OCI-LY7 (cell line): ENCODE measurements around the gene IFITM5. TPM values are rescaled to one million over a fixed set of nuclear protein-coding genes. Genes with fewer than 3 reads are reported as not detected.

ENCODE experiments used
- BruUV-seq: library from RNA; stranded (reverse); fragments of 400-500 nt; replicated peaks from 2 replicates; lab custom pipeline; 2021; lab: Mats Ljungman, UMichigan
- CTCF ChIA-PET: fragments of 300-600 bp; sonication (Branson Sonifier 250); formaldehyde crosslinking; loops from one replicate; lab custom pipeline; 2022; ENCODE audit warnings: antibody characterized with exemption; ENCODE audit not compliant: unreplicated experiment; lab: Charles Lee
- POLR2A ChIA-PET: fragments of 300-600 bp; sonication (Branson Sonifier 250); formaldehyde crosslinking; loops from one replicate; lab custom pipeline; 2022; ENCODE audit warnings: antibody characterized with exemption; lab: Charles Lee
- DNase-seq: peaks from one replicate; pipeline ENCODE4 v3.0.0-alpha.2; 2015; ENCODE audit warnings: low spot score
- H2AFZ ChIP-seq: fragments of 200-600 bp; sonication (generic), shearing (Covaris generic); 2 replicates; pipeline ENCODE4 v1.6.1; 2014; ENCODE audit warnings: mild to moderate bottlenecking, antibody characterized with exemption, low read length, moderate library complexity
- H3K27ac ChIP-seq: fragments of 200-600 bp; sonication (generic); 2 replicates; pipeline ENCODE4 v1.5.1; 2014; ENCODE audit warnings: mixed run types, low read depth, mild to moderate bottlenecking, moderate library complexity, low read length, inconsistent platforms; ENCODE audit not compliant: poor library complexity, severe bottlenecking
- H3K36me3 ChIP-seq: fragments of 200-600 bp; sonication (generic); 2 replicates; pipeline ENCODE4 v1.6.1; 2014; ENCODE audit warnings: mild to moderate bottlenecking, antibody characterized with exemption, low read length, moderate library complexity, mixed read lengths; ENCODE audit not compliant: insufficient read depth
- H3K4me1 ChIP-seq: fragments of 200-600 bp; sonication (generic); 2 replicates; pipeline ENCODE4 v1.5.1; 2014; ENCODE audit warnings: mild to moderate bottlenecking, low read length; ENCODE audit not compliant: insufficient read depth, poor library complexity, severe bottlenecking
- H3K4me2 ChIP-seq: fragments of 200-600 bp; sonication (generic); 2 replicates; pipeline ENCODE4 v1.6.1; 2014; ENCODE audit warnings: mild to moderate bottlenecking, low read length
- H3K4me3 ChIP-seq: fragments of 200-600 bp; sonication (generic); 2 replicates; pipeline ENCODE4 v1.5.1; 2014; ENCODE audit warnings: mild to moderate bottlenecking, low read depth, low read length; ENCODE audit not compliant: poor library complexity, severe bottlenecking
- H3K79me2 ChIP-seq: fragments of 200-600 bp; sonication (generic); 2 replicates; pipeline ENCODE4 v1.6.1; 2016; ENCODE audit warnings: low read depth, mild to moderate bottlenecking, low read length, moderate library complexity, mixed read lengths; ENCODE audit not compliant: insufficient read depth
- H3K9me2 ChIP-seq: fragments of 200-600 bp; sonication (generic); 2 replicates; pipeline ENCODE4 v1.6.1; 2016; ENCODE audit warnings: mild to moderate bottlenecking, low read length, mixed read lengths; ENCODE audit not compliant: insufficient read depth
- H3K9me3 ChIP-seq: fragments of 200-600 bp; sonication (generic); 2 replicates; pipeline ENCODE4 v1.6.1; 2014; ENCODE audit warnings: mild to moderate bottlenecking, mixed run types, low read length, mixed read lengths
- H4K20me1 ChIP-seq: fragments of 200-600 bp; sonication (generic); 2 replicates; pipeline ENCODE4 v1.6.1; 2014; ENCODE audit warnings: mild to moderate bottlenecking, antibody characterized with exemption, low read length, moderate library complexity, mixed read lengths; ENCODE audit not compliant: insufficient read depth
- EZH2phosphoT487 ChIP-seq: fragments of 200-600 bp; sonication (generic); IDR thresholded peaks from 2 replicates; pipeline ENCODE4 v1.6.1; 2018; ENCODE audit warnings: low read depth, borderline replicate concordance, mild to moderate bottlenecking, mixed run types, antibody characterized with exemption, low read length, moderate library complexity, mixed read lengths
- intact Hi-C: fragments of 100-400 bp; cut with micrococcal nuclease; formaldehyde crosslinking; loops from one replicate; pipeline ENCODE4 v1.10.0; 2022; ENCODE audit not compliant: unreplicated experiment
- total RNA-seq, 2 experiments: library from RNA; depleted of rRNA in 1 of 2; stranded (reverse); fragments of >200 nt in 1 of 2; shearing (Covaris generic) in 1 of 2; gene quantifications; 2 replicates each; pipeline ENCODE4 v1.2.3, GENCODE V29; 2014 to 2022
- TF ChIP-seq, protein P1 (sequence below): fragments of 200-600 bp; sonication (generic); conservative IDR thresholded peaks from 2 replicates; pipeline ENCODE4 v1.5.1; 2014; ENCODE audit warnings: mild to moderate bottlenecking, antibody characterized with exemption, low read length, moderate library complexity, mixed read lengths

IFITM5 gene
- total RNA-seq, 2 experiments from 2014 or later, result not detected

DNA sequence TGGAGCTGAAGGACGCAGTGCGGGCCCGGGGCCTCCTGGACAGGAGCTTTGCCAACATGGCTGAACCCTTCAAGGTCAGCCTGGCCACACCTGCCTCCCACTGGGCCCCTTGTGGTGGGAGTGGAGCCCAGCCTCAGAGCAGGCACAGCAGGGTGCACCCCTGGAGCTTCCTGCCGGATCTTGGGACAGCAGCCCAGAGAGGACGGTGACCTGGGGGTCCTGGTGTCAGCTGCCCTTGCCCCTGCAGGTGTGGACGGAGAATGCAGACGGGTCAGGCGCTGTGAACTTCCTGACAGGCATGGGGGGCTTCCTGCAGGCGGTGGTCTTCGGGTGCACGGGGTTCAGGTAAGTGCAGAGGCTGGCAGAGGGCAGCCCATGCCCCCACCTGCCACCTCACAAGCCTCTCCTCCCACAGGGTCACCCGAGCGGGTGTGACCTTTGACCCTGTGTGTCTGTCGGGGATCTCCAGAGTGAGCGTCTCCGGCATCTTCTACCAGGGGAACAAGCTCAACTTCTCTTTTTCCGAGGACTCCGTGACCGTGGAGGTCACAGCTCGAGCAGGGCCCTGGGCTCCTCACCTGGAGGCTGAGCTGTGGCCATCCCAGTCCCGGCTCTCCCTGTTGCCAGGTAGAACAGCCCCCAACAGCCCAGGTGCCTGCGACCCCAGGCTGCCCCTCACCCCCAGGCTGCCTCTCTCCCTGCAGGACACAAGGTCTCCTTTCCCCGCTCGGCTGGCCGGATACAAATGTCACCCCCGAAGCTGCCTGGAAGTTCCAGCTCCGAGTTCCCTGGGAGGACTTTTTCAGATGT, 5.3 kb downstream of the IFITM5 start:
- no peak for DNase-seq
- intact Hi-C loops, result no loop called here
- H3K79me2 ChIP-seq, result no peaks in the 10 kb centered on the region
- BruUV-seq, result no TSS peak
- TF ChIP-seq EZH2phosphoT487, result no peak
- TF ChIP-seq, protein P1, sequence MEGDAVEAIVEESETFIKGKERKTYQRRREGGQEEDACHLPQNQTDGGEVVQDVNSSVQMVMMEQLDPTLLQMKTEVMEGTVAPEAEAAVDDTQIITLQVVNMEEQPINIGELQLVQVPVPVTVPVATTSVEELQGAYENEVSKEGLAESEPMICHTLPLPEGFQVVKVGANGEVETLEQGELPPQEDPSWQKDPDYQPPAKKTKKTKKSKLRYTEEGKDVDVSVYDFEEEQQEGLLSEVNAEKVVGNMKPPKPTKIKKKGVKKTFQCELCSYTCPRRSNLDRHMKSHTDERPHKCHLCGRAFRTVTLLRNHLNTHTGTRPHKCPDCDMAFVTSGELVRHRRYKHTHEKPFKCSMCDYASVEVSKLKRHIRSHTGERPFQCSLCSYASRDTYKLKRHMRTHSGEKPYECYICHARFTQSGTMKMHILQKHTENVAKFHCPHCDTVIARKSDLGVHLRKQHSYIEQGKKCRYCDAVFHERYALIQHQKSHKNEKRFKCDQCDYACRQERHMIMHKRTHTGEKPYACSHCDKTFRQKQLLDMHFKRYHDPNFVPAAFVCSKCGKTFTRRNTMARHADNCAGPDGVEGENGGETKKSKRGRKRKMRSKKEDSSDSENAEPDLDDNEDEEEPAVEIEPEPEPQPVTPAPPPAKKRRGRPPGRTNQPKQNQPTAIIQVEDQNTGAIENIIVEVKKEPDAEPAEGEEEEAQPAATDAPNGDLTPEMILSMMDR, result no peak
- H3K4me1 ChIP-seq, result no peaks in the 10 kb centered on the region
- POLR2A ChIA-PET, result no interaction called here
- H4K20me1 ChIP-seq, result no peaks in the 10 kb centered on the region
- no peaks in the 10 kb centered on the region for H3K36me3 ChIP-seq
- H3K4me2 ChIP-seq, result no peak overlapping the region
- H3K9me2 ChIP-seq, result no peaks in the 10 kb centered on the region
- H2AFZ ChIP-seq, result no peak overlapping the region
- H3K9me3 ChIP-seq, result no peaks in the 10 kb centered on the region
- CTCF ChIA-PET, result no interaction called here
- no peak overlapping the region for H3K4me3 ChIP-seq
- H3K27ac ChIP-seq, result no peak overlapping the region

DNA sequence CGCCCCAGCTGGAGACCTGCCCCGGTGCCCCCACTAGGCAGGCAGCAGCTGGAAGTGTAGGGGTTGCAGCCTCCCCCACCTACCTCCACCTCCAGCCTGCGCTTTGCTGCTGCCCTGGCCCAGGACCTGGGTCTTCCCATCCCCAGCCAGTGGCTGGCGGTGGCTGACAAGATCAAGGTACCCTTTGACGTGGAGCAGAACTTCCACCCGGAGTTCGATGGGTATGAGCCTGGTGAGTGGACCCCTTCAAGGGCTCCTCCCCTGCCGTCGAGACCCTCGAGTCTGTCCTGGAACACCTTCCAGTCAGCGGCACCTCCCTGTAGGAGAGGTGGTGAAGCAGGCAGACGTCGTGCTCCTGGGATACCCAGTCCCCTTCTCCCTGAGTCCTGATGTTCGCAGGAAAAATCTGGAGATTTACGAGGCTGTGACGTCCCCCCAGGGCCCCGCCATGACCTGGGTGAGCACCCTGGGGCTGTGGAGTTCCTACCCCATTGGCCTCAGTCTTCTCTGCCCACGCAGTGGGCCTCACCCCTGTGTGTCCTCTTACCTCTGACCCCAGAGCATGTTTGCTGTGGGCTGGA, 6.0 kb downstream of the IFITM5 start:
- no peak for TF ChIP-seq EZH2phosphoT487
- TF ChIP-seq, protein P1, result no peak
- intact Hi-C loops, result no loop called here
- H2AFZ ChIP-seq, result no peak overlapping the region
- H3K4me2 ChIP-seq, result no peak overlapping the region
- no TSS peak for BruUV-seq
- CTCF ChIA-PET, result no interaction called here
- DNase-seq, result no peak
- no peaks in the 10 kb centered on the region for H3K79me2 ChIP-seq
- H3K9me3 ChIP-seq, result no peaks in the 10 kb centered on the region
- no peaks in the 10 kb centered on the region for H3K4me1 ChIP-seq
- H3K4me3 ChIP-seq, result no peak overlapping the region
- H4K20me1 ChIP-seq, result no peaks in the 10 kb centered on the region
- H3K36me3 ChIP-seq, result no peaks in the 10 kb centered on the region
- no peaks in the 10 kb centered on the region for H3K9me2 ChIP-seq
- no peak overlapping the region for H3K27ac ChIP-seq
- POLR2A ChIA-PET, result no interaction called here
